GM11168 (cell line): Measurements from ENCODE around the gene ZNHIT3.
"Not testable (repeated sequence)": the region's sequence is repeated elsewhere in the genome, so short reads cannot be mapped to it uniquely, and the experiment has no call there.

ENCODE experiments used
- in situ Hi-C: fragments of 300-500 bp; cut with MboI; formaldehyde crosslinking; loops from one replicate; pipeline ENCODE4 v1.12.0; 2022; ENCODE audit warnings: low sequenced_read_pairs; ENCODE audit not compliant: unreplicated experiment

ZNHIT3 gene

GRCh38 chr17:36486204-36487194 is at the start of gene ZNHIT3:
ZNHIT3 (plus strand) TSS chr17:36486681; CDS start chr17:36486700, 19 bp downstream.
- in situ Hi-C loops = loop anchor here (10.0 to 25.0 kb wide), 2 partner anchors 274 to 512 kb away; partner anchors contain the start of gene CCL4L2

GRCh38 chr17:36441792-36442191 is 44.7 kb upstream of the ZNHIT3 start:
- in situ Hi-C loops = not testable (repeated sequence)

- in situ Hi-C loops = no loop called here
Observed at GRCh38 chr17:36443777-36444176, 42.7 kb upstream of the ZNHIT3 start.

GRCh38 chr17:36449997-36450396 is 36.5 kb upstream of the ZNHIT3 start:
- in situ Hi-C loops = not testable (repeated sequence)

GRCh38 chr17:36452888-36453287 is 33.6 kb upstream of the ZNHIT3 start:
- in situ Hi-C loops = not testable (repeated sequence)

GRCh38 chr17:36457701-36458100 is 28.8 kb upstream of the ZNHIT3 start:
- in situ Hi-C loops = not testable (repeated sequence)

- in situ Hi-C loops = no loop called here
Observed at GRCh38 chr17:36459045-36459444, 27.4 kb upstream of the ZNHIT3 start.

GRCh38 chr17:36459601-36460000 is 26.9 kb upstream of the ZNHIT3 start:
- in situ Hi-C loops = no loop called here

- in situ Hi-C loops = no loop called here
Observed at GRCh38 chr17:36460265-36460937, 26.1 kb upstream of the ZNHIT3 start.

GRCh38 chr17:36461330-36462110 is 25.0 kb upstream of the ZNHIT3 start:
- in situ Hi-C loops = no loop called here

GRCh38 chr17:36463916-36464764 is 22.3 kb upstream of the ZNHIT3 start:
- in situ Hi-C loops = no loop called here

GRCh38 chr17:36464765-36465088 is 21.8 kb upstream of the ZNHIT3 start:
- in situ Hi-C loops = no loop called here

GRCh38 chr17:36468903-36469635 is 17.4 kb upstream of the ZNHIT3 start:
- in situ Hi-C loops = no loop called here

- in situ Hi-C loops = no loop called here
Observed at GRCh38 chr17:36469733-36470132, 16.7 kb upstream of the ZNHIT3 start.

GRCh38 chr17:36470499-36470898 is 16.0 kb upstream of the ZNHIT3 start:
- in situ Hi-C loops = no loop called here

- in situ Hi-C loops = no loop called here
Observed at GRCh38 chr17:36474571-36474970, 11.9 kb upstream of the ZNHIT3 start.

GRCh38 chr17:36475346-36475970 is 11.0 kb upstream of the ZNHIT3 start:
- in situ Hi-C loops = loop anchor here (25.0 kb wide), 1 partner anchor 263 kb away; the partner anchor contains the start of gene CCL4L2

- in situ Hi-C loops = loop anchor here (10.0 to 25.0 kb wide), 2 partner anchors 270 to 507 kb away; partner anchors contain the start of gene CCL4L2
Observed at GRCh38 chr17:36481829-36482228, 4.7 kb upstream of the ZNHIT3 start.
